HG03520 (cell line): ENCODE measurements around the gene MT2A.

Experiments used
- ATAC-seq: cut with Tn5 transposase; IDR thresholded peaks from one replicate; pipeline ENCODE4 v1.9.1; 2021; ENCODE audit warnings: mild to moderate bottlenecking, moderate library complexity; ENCODE audit not compliant: unreplicated experiment

Gene MT2A

DNA sequence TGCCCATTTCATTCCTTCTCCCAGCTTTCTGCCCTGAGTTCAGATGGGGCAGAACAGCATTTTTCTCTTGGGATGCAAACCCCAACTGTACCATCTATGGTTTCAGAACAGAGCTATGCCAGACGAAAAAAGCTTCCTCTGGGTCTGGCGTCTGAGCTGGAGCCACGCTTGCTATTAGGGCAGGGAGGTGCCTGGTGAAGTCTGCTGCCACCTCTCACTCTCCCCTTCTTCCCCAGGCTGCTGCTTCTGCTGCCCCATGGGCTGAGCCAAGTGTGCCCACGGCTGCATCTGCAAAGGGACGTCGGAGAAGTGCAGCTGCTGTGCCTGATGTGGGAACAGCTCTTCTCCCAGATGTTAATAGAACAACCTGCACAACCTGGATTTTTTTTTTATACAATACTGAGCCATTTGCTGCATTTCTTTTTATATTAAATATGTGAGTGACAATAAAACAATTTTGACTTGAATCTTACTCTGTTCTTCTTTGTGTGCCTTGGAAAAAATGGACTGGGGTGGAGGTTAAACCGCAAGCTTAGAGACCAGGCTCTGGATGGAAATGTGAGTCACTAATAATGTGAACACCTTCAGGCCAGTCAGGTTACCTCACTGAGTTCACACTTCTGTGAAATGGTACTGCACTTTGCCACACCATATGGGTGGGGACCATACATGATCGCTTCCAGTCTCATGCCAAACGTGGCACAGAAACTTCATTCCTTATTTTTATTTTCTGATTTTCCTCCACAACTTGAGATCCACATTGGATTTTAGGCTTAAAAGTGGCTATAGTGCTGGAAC, 28.4 kb downstream of the MT2A start:
- ATAC-seq: no peak

DNA sequence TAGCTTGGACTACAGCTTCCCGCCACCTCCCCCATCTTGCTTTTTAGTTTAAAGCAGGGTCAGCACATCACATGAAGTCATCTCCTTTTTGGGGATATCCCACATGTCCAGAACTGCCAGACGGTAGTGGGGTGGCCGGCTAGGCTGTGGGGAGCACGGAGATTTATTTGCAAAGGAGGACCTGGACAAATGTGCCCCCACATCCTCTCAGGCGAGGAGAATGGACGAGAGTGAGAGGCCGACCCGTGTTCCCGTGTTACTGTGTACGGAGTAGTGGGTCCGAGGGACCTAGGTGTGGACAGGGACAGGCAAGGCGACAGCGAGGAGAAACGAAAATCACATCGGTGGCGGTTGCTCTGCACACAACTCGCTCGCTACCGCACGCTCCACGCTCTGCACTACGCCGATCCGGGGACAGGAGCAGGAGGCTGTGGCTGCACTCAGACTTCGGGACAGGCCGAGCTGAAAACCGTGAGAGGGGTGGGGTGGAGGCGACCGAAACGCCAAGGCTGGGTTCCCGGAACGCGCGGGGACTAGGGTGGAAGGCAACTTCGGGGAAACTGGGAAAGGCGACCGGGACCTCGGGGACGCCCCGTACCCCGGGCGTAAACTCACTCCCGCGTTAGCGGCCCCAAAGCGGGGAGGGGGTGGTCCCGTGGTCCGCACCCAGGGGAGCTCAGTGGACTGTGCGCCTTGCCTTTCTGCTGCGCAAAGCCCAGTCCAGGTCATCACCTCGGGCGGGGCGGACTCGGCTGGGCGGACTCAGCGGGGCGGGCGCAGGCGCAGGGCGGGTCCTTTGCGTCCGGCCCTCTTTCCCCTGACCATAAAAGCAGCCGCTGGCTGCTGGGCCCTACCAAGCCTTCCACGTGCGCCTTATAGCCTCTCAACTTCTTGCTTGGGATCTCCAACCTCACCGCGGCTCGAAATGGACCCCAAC, 29.7 kb downstream of the MT2A start, which contains the start of gene MT1A:
Gene MT1A (plus strand): TSS at position 853 of the 937 bp plus-strand sequence. CDS start 73 bp downstream, at position 926.
- ATAC-seq: no peak

DNA sequence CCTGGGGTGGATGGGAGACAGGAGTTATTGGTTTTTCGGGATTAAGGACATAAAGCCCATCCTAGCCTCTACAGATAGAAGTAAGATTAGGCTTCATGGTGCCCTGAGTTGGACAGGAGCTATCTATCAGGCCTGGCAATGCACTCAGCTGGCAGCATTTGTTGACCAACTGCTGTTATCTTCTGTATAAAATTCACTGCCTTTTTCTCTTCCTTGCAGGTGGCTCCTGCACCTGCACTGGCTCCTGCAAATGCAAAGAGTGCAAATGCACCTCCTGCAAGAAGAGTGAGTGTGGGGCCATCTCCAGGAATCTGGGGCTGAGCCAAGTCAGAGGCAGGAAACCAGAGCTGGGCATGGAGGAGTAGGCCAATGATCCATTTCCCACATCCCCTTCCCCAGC, 30.7 kb downstream of the MT2A start:
- no peak for ATAC-seq

DNA sequence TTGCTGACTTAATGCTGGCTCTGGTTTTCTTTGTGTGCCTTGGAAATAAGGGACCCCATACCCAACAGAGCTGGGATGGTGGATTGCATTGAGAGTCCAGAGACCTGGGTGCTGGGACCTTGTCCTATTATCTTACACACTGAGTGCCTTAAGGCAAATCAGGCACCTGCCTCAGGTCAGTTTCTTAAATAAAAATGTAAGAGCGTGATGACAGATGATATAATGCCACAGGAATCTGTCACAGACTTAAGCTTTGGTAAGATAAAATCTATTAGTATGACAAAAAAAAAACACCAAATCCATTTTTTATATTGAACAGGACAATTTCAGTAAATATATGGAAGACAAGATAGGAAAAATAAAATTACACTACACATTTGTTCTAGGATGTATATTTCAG, 31.7 kb downstream of the MT2A start:
- no peak for ATAC-seq

DNA sequence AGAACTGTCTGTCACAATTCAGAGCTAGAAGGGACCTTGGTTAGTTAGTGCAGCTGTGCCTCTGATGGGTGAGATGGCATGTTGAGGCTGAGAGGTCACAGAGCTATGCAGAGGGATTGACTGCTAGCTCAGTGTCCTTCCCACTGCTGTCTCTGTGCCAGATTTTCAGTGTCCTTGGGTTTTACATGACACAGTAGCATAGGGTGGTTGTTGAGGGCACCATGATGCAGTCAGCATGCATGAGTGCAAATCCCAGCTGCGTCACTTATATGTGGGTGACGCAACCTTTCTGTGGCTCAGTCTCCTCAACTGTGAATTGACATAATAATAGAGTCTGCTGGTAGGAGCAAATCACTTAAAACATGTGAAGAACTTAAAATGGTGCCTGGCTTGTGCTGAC, 32.8 kb downstream of the MT2A start:
- no peak for ATAC-seq

DNA sequence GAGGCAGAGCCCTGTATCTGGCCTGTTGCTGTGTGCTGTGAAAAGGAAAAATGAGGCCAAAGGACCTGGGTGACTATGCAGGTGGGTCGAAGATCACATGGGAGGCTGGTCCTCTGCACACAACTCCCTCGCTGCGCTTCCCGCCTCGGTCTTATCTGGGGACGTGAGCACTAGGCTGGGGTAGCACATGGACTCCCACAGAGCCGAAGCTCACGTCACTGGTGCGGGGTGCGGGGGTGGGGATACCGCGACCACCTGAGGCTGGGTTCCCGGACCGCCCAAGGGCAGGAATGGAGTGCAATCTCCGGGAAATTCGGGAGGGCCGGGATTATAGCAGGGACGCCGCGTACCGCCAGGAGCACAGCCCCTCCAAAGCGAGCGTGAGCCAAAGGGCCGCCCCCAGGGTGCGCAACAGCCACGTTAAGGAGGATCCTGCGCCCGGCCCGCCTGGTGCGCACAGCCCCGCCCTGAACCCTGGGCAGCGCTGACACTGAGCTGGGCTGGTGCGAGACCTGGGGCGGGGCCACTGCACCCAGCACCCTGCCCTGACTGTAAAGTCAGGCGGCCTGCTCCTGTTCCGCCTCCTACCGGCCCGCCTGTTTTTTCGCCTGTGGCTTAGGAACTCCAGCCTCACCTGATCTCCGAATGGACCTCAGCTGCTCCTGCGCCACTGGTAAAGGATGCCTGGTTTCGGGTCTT, 34.8 kb downstream of the MT2A start:
- ATAC-seq: no peak

DNA sequence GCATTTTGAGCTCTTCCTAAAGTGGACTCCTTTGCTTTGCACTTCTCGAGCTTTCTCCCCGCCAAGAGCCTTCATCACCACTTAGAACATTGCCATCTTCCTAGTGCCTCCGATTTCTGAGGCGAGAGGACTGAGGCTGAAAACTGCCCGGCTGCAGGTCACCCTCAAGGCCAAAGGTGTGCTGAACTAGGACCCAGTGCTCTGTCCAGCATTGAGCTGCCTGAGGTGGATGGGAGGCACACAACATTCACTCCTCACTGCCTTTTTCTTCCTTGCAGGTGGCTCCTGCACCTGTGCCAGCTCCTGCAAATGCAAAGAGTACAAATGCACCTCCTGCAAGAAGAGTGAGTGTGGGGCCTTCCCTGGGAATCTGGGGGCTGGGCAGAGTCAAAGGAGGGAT, 35.4 kb downstream of the MT2A start:
- ATAC-seq: no peak

DNA sequence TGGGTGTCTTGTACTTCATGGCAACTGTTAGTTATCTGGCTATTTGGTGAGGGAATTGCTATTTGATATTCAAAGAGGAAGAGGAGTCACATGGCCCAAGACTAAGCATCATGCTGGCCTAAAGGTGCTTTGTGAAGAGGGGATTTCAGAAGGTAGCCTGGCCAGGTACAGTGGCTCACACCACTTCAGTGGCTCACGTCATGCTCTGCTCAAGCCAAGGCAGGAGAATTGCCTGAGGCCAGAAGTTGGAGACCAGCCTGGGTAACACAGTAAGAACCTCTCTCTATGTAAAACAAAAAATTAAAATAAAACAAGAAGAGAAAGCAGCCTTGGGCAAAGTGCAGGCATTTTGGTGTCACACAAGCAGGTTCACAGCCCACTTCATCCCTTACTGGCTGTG, 36.9 kb downstream of the MT2A start:
- ATAC-seq: no peak

DNA sequence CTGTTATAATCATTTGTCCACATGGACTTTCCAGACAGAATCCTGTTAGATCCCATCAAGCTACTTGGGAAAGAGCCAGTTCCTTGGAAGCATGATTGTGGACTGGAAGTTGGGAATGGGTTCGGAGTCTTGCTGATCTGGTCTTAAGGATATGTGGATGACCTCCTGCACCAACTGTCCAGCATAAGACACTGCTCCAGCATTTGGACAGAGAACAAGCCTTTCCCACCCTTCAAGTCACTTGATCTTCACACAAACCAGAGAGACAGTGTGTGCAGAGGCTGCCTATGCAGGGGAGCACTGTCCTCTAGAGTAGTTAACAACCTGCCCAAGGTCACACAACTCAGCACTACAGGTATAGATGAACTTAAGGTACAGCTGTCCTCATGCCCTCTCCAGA, 37.5 kb downstream of the MT2A start:
- ATAC-seq: no peak

DNA sequence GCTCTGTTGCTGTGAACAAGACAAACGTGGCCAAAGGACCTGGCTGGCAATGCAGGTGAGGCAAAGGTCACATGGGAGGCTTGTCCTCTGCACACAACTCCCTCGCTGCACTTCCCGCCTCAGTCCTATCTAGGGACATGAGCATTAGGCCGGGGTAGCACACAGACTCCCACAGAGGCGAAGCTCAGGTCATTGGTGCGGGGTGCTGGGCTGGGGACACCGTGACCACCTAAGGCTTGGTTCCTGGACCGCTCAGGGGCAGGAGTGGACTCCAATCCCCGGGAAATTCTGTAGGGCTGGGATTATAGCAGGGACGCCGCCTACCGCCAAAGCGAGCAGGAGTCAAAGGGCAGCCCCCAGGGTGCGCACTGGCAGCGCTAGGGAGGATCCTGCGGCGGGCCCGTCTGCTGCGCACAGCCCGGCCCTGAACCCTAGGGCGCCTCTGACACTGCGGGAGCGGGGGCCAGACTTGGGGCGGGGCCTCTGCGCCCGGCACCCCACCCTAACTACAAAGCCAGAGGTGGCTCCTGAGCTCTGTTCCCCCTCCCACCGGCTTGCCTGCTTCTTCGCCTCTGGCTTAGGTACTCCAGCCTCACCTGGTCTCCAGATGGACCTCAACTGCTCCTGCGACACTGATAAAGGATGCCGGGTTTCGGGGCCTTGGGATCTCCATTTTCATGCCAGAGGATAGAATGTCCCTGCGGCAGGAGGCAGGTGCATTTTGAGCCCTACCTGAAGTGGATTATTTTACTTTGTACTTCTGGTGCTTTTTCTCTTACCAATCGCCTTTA, 39.5 kb downstream of the MT2A start:
- ATAC-seq: no peak

DNA sequence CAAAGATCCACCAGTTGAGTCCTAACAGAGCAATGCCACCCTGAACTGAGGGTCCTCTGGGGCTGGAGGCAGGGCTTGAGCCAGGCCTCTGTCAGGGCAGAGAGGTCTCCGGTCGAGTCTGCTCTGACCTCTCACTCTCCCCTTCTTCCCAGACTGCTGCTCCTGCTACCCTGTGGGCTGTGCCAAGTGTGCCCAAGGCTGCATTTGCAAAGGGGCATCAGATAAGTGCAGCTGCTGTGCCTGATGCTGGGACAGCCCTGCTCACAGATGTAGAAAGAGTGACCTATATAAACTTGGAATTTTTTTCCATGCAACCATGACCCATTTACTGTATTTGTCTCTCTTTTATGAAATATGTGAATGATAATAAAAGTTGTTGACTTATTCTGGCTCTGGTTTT, 40.9 kb downstream of the MT2A start:
- ATAC-seq: no peak

DNA sequence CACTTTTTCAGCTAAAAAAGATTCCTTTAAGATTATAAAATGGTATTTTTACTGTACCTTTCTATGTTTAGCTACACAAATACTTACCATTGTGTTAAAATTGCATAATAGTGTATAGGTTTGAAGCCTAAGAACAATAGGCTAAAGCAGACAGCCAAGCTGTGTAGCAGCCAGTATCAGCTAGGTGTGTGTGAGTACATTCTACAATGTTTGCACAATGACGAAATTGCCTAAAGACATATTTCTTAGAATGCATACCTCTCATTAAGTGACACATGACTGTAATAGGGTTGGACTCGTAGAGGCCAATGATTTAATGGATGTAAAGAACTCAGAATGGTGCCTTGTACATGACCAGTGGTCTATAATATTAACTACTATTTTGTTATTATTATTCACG, 41.4 kb downstream of the MT2A start:
- no peak for ATAC-seq

DNA sequence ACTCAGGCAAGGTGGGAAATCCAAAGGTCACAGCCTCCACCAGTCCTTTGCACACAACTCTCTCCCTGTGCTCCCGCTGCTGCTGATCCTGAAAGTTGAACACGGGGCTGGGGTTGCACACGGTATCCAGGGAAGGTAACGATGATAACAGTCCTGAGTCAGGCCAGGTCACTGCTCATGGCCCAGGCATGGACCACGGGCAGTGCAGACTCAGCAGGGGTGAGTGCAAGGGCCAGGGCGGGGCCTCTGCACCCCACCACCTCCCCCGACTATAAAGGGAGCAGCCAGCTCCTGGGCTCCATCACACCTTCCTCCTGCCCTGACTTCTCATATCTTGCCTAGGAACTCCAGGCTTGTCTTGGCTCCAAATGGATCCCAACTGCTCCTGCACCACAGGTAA, 43.2 kb downstream of the MT2A start, which contains the start of gene MT1B:
Gene MT1B (plus strand): TSS at position 301 of the 400 bp plus-strand sequence. CDS start 68 bp downstream, at position 369.
- no peak for ATAC-seq

DNA sequence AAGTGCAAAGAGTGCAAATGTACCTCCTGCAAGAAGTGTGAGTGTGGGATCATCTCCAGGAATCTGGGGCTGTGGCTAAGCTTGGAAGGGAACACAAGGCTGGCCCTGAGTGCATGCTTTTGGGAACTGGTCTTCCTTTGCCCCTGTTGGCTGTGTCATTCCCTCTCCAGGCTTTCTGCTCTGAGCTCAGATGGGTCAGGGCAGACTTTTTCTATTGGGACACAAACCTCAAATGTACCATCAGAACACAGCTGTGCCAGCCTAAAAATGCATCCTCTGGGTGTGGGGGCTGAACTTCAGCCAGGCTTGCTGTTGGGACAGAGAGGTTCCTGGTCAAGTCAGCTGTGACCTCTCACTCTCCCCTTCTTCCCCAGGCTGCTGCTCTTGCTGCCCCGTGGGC, 44.2 kb downstream of the MT2A start:
- ATAC-seq: no peak

DNA sequence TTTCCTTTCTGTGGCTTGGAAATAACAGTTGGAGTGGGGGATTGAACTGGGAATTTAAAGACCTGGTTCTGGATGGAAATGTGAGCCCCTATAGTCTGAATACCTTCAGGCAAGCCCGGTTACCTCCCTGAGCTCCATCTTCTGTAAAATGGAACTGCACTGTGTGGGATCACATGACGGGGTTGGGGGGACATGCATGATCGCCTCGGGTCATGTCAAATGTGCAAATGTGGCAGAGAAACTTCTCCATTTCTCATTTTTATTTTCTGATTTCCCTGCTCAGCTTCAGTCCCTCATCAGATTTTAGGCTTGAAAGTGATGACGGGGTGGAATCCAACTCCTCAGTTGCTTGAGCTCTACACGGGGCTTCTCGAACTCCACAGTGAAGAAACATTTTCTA, 44.8 kb downstream of the MT2A start:
- ATAC-seq: no peak

DNA sequence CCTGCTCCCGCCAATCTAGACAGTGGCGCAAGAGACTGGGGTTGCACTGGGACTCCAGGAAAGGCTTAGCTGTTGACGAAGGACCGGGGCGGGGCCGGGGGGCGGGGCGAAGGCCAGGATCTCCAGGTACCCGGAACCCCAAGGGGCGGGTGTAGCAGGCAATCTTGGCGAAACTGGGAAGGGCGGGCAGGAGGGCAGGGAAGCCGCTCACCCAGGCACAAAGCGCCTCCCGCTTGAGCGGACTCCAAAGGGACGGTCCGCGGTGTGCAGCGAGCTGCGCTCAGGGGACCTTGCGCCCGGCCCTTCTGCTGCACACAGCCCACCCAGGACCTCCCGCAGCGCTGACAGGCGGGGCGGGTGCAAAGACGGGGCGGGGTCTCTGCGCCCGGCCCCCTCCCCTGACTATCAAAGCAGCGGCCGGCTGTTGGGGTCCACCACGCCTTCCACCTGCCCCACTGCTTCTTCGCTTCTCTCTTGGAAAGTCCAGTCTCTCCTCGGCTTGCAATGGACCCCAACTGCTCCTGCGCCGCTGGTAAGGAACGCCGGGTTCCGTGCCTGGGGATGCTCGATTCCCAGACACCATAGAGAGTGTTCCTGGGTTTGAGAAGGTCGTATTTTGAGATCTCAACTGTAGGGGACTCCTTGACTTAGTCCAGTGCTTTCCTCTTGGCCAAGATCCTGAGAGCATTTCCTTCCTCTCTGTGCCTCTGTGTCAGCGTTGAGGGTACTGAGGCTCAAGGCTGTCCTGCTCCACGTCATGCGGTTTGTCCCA, 49.4 kb downstream of the MT2A start, which contains the start of gene MT1F:
Gene MT1F (plus strand): TSS at position 405 of the 772 bp plus-strand sequence. CDS start 100 bp downstream, at position 505.
- ATAC-seq: no peak

DNA sequence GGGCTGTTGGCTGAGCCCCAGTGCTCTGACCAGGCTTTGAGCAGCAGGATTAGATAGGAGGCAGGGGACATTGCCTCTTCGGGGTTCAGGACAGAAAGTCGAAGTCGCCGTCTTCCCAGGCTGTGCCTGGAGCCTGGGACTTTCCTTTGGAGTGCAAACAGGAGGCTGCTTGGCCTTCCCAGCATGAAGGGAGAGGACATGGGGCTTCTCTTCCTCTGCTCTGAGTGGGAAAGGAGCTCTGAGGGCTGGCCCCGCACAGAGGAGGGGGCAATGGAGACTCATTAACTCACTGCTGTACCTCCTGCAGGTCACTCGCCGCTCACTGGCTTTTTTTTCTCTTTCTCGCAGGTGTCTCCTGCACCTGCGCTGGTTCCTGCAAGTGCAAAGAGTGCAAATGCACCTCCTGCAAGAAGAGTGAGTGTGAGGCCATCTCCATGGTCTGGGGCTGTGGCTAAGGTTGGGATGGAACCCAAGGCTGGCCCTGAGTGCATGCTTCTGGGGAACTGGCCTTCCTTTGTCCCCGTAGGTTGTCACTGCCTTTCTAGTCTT, 50.0 kb downstream of the MT2A start:
- no peak for ATAC-seq
